ENCODE results near the gene TCEA2. TPM values are rescaled to one million over a fixed set of nuclear protein-coding genes. Genes with fewer than 3 reads are reported as not detected.

Gene TCEA2
- total and polyA plus RNA-seq, 2 donors (not counting 1 experiment from before 2014, with no cell fraction given), result 17.1 to 23.9 TPM

GRCh38 chr20:64082126-64082731 lies 19.2 kb downstream of the TCEA2 start:
- no peak overlapping the region for H3K9ac ChIP-seq (ENCODE audit: insufficient read depth, low read length)
- H3K36me3 ChIP-seq (ENCODE audit: control insufficient read depth, insufficient read depth, low read length), result no peaks in the 10 kb centered on the region
- H2AFZ ChIP-seq (ENCODE audit: low read length), result no peak overlapping the region
- no peak overlapping the region for H3K4me2 ChIP-seq (ENCODE audit: extremely low read depth, insufficient read depth, low read length)
- H3K79me2 ChIP-seq (ENCODE audit: control insufficient read depth, insufficient read depth, low read length), result no peaks in the 10 kb centered on the region
- H3K4me3 ChIP-seq (replicated peaks in 1 of 4; ENCODE audit: control extremely low read depth in 1 of 4, insufficient read depth in 1 of 4, low read depth in 3 of 4, low read length in 4 of 4), result no peak overlapping the region
- no peak overlapping the region for H3K27ac ChIP-seq (ENCODE audit: insufficient read depth, low read length)
- peaks cover 10% of the 10 kb centered on the region for H3K4me1 ChIP-seq (ENCODE audit: control insufficient read depth, extremely low read depth, insufficient read depth, low read length)
- no peaks in the 10 kb centered on the region for H4K20me1 ChIP-seq (ENCODE audit: control insufficient read depth, extremely low read depth, insufficient read depth, low read length)
- TF ChIP-seq CTCF (conservative IDR thresholded peaks at IDR 0.05 in 1 of 2, IDR thresholded peaks at IDR 0.05 in 1 of 2; ENCODE audit: low read depth in 1 of 2, low read length in 2 of 2) (no peak), EZH2 (IDR thresholded peaks at IDR 0.05; ENCODE audit: low read length, missing control alignments) (no peak)
- no peaks in the 10 kb centered on the region for H3K9me3 ChIP-seq (ENCODE audit: control insufficient read depth, insufficient read depth, low read depth, low read length)
- no peak for DNase-seq (ENCODE audit: low read depth in 2 of 2)
- H3K27me3 ChIP-seq (ENCODE audit: control insufficient read depth, insufficient read depth, low read length), result peaks cover 24% of the 10 kb centered on the region

- no peak for TF ChIP-seq EZH2 (IDR thresholded peaks at IDR 0.05; ENCODE audit: low read length, missing control alignments)
- no peak for TF ChIP-seq CTCF (conservative IDR thresholded peaks at IDR 0.05 in 1 of 2, IDR thresholded peaks at IDR 0.05 in 1 of 2; ENCODE audit: low read depth in 1 of 2, low read length in 2 of 2)
- Histone ChIP-seq H3K79me2 (ENCODE audit: control insufficient read depth, insufficient read depth, low read length) (no peaks in the 10 kb centered on the region), H3K27me3 (ENCODE audit: control insufficient read depth, insufficient read depth, low read length) (peaks cover 24% of the 10 kb centered on the region), H3K4me2 (ENCODE audit: extremely low read depth, insufficient read depth, low read length) (peak overlapping the region; percentile 70), H3K9me3 (ENCODE audit: control insufficient read depth, insufficient read depth, low read depth, low read length) (no peaks in the 10 kb centered on the region), H2AFZ (ENCODE audit: low read length) (no peak overlapping the region), H3K4me3 (replicated peaks in 1 of 4; ENCODE audit: control extremely low read depth in 1 of 4, insufficient read depth in 1 of 4, low read depth in 3 of 4, low read length in 4 of 4) (peak overlapping the region in 1 of 4 experiments; percentile 36), H3K27ac (ENCODE audit: insufficient read depth, low read length) (no peak overlapping the region), H3K36me3 (ENCODE audit: control insufficient read depth, insufficient read depth, low read length) (no peaks in the 10 kb centered on the region), H3K9ac (ENCODE audit: insufficient read depth, low read length) (no peak overlapping the region), H3K4me1 (ENCODE audit: control insufficient read depth, extremely low read depth, insufficient read depth, low read length) (peaks cover 10% of the 10 kb centered on the region), H4K20me1 (ENCODE audit: control insufficient read depth, extremely low read depth, insufficient read depth, low read length) (no peaks in the 10 kb centered on the region)
- DNase-seq (ENCODE audit: low read depth in 2 of 2), result no peak
These were observed 19.9 kb downstream of the TCEA2 start for GRCh38 chr20:64082820-64083377.

GRCh38 chr20:64083378-64083803 lies 20.4 kb downstream of the TCEA2 start:
- H4K20me1 ChIP-seq (ENCODE audit: control insufficient read depth, extremely low read depth, insufficient read depth, low read length), result no peaks in the 10 kb centered on the region
- peaks cover 8% of the 10 kb centered on the region for H3K4me1 ChIP-seq (ENCODE audit: control insufficient read depth, extremely low read depth, insufficient read depth, low read length)
- no peaks in the 10 kb centered on the region for H3K9me3 ChIP-seq (ENCODE audit: control insufficient read depth, insufficient read depth, low read depth, low read length)
- peak; percentile 37 to 48 for TF ChIP-seq CTCF (conservative IDR thresholded peaks at IDR 0.05 in 1 of 2, IDR thresholded peaks at IDR 0.05 in 1 of 2; ENCODE audit: low read depth in 1 of 2, low read length in 2 of 2)
- TF ChIP-seq EZH2 (IDR thresholded peaks at IDR 0.05; ENCODE audit: low read length, missing control alignments), result no peak
- H3K9ac ChIP-seq (ENCODE audit: insufficient read depth, low read length), result no peak overlapping the region
- H3K79me2 ChIP-seq (ENCODE audit: control insufficient read depth, insufficient read depth, low read length), result no peaks in the 10 kb centered on the region
- H3K4me3 ChIP-seq (replicated peaks in 1 of 4; ENCODE audit: control extremely low read depth in 1 of 4, insufficient read depth in 1 of 4, low read depth in 3 of 4, low read length in 4 of 4), result peak overlapping the region in 1 of 4 experiments; percentile 50
- H3K4me2 ChIP-seq (ENCODE audit: extremely low read depth, insufficient read depth, low read length), result peak overlapping the region; percentile 70
- H2AFZ ChIP-seq (ENCODE audit: low read length), result no peak overlapping the region
- DNase-seq (ENCODE audit: low read depth in 2 of 2), result peak; percentile 65 to 79
- H3K27ac ChIP-seq (ENCODE audit: insufficient read depth, low read length), result no peak overlapping the region
- peaks cover 24% of the 10 kb centered on the region for H3K27me3 ChIP-seq (ENCODE audit: control insufficient read depth, insufficient read depth, low read length)
- H3K36me3 ChIP-seq (ENCODE audit: control insufficient read depth, insufficient read depth, low read length), result no peaks in the 10 kb centered on the region

Data from fibroblast of lung (primary cell).